Measurements from ENCODE around the gene STX16. TPM values are rescaled to one million over a fixed set of nuclear protein-coding genes. Genes with fewer than 3 reads are reported as not detected.

The STX16 gene
- total and polyA plus RNA-seq, 2 donors (not counting 1 experiment from before 2014, with no cell fraction given): 110 to 117 TPM

GRCh38 chr20:58706975-58707681 lies 56.0 kb downstream of the STX16 start:
- H3K79me2 ChIP-seq (ENCODE audit: control insufficient read depth, insufficient read depth, low read length): no peaks in the 10 kb centered on the region
- H3K27ac ChIP-seq (ENCODE audit: low read length in 2 of 2): no peak overlapping the region
- no peak overlapping the region for H3K4me3 ChIP-seq (ENCODE audit: control extremely low read depth in 1 of 5, extremely low read depth in 1 of 5, insufficient read depth in 1 of 5, low read depth in 2 of 5, low read length in 4 of 5)
- ATAC-seq (ENCODE audit: low read depth) (no peak), DNase-seq (no peak)
- no peaks in the 10 kb centered on the region for H3K27me3 ChIP-seq (replicated peaks in 1 of 4; ENCODE audit: control extremely low read depth in 1 of 4, control insufficient read depth in 3 of 4, insufficient read depth in 4 of 4, low read length in 3 of 4)
- peaks cover 0 to 13% of the 10 kb centered on the region in 2 experiments for H3K36me3 ChIP-seq (replicated peaks in 1 of 2; ENCODE audit: control extremely low read depth in 1 of 2, control insufficient read depth in 1 of 2, extremely low read depth in 1 of 2, insufficient read depth in 2 of 2, low read length in 1 of 2)
- Mint-ChIP-seq H3K4me1 (no peaks in the 10 kb centered on the region), H3K4me3 (no peak overlapping the region), H3K27ac (no peak overlapping the region), H3K9me3 (ENCODE audit: insufficient read depth) (no peaks in the 10 kb centered on the region), H3K27me3 (no peaks in the 10 kb centered on the region)
- CTCF ChIA-PET: no interaction called here
- H4K20me1 ChIP-seq (ENCODE audit: control insufficient read depth, insufficient read depth, low read length, poor library complexity, severe bottlenecking): no peaks in the 10 kb centered on the region
- 97% methylated on average over 20 of the region's 23 CpGs for WGBS (ENCODE audit: insufficient coverage)
- no peak overlapping the region for H3K4me2 ChIP-seq (replicated peaks; ENCODE audit: low read depth, low read length, poor library complexity, severe bottlenecking)
- TF ChIP-seq EZH2 (IDR thresholded peaks at IDR 0.05; ENCODE audit: borderline replicate concordance, insufficient read depth, low read depth, low read length, poor library complexity, severe bottlenecking) (no peak), CTCF (IDR thresholded peaks at IDR 0.05) (no peak)
- no peak overlapping the region for H3K9ac ChIP-seq (ENCODE audit: low read length)
- intact Hi-C loops (cut with micrococcal nuclease): no loop called here
- H3K4me1 ChIP-seq (ENCODE audit: control insufficient read depth in 2 of 2, insufficient read depth in 2 of 2, low read length in 2 of 2): no peaks in the 10 kb centered on the region
- H2AFZ ChIP-seq (ENCODE audit: insufficient read depth, low read depth, low read length, poor library complexity, severe bottlenecking): no peak overlapping the region
- no peaks in the 10 kb centered on the region for H3K9me3 ChIP-seq (ENCODE audit: control extremely low read depth in 1 of 3, control insufficient read depth in 2 of 3, insufficient read depth in 1 of 3, low read length in 2 of 3)
- POLR2A ChIA-PET: no interaction called here

GRCh38 chr20:58707770-58708169 lies 56.7 kb downstream of the STX16 start:
- TF ChIP-seq CTCF (IDR thresholded peaks at IDR 0.05): no peak
- no peak for TF ChIP-seq EZH2 (IDR thresholded peaks at IDR 0.05; ENCODE audit: borderline replicate concordance, insufficient read depth, low read depth, low read length, poor library complexity, severe bottlenecking)
- Histone ChIP-seq H3K79me2 (ENCODE audit: control insufficient read depth, insufficient read depth, low read length) (no peaks in the 10 kb centered on the region), H3K4me1 (ENCODE audit: control insufficient read depth in 2 of 2, insufficient read depth in 2 of 2, low read length in 2 of 2) (no peaks in the 10 kb centered on the region), H3K4me2 (replicated peaks; ENCODE audit: low read depth, low read length, poor library complexity, severe bottlenecking) (no peak overlapping the region), H3K9ac (ENCODE audit: low read length) (no peak overlapping the region), H4K20me1 (ENCODE audit: control insufficient read depth, insufficient read depth, low read length, poor library complexity, severe bottlenecking) (no peaks in the 10 kb centered on the region), H3K36me3 (replicated peaks in 1 of 2; ENCODE audit: control extremely low read depth in 1 of 2, control insufficient read depth in 1 of 2, extremely low read depth in 1 of 2, insufficient read depth in 2 of 2, low read length in 1 of 2) (peaks cover 0 to 11% of the 10 kb centered on the region in 2 experiments), H3K27me3 (replicated peaks in 1 of 4; ENCODE audit: control extremely low read depth in 1 of 4, control insufficient read depth in 3 of 4, insufficient read depth in 4 of 4, low read length in 3 of 4) (no peaks in the 10 kb centered on the region), H3K9me3 (ENCODE audit: control extremely low read depth in 1 of 3, control insufficient read depth in 2 of 3, insufficient read depth in 1 of 3, low read length in 2 of 3) (no peaks in the 10 kb centered on the region), H3K27ac (ENCODE audit: low read length in 2 of 2) (no peak overlapping the region), H2AFZ (ENCODE audit: insufficient read depth, low read depth, low read length, poor library complexity, severe bottlenecking) (no peak overlapping the region), H3K4me3 (ENCODE audit: control extremely low read depth in 1 of 5, extremely low read depth in 1 of 5, insufficient read depth in 1 of 5, low read depth in 2 of 5, low read length in 4 of 5) (no peak overlapping the region)
- DNase-seq (no peak), ATAC-seq (ENCODE audit: low read depth) (no peak)
- Mint-ChIP-seq H3K9me3 (ENCODE audit: insufficient read depth) (no peaks in the 10 kb centered on the region), H3K4me3 (no peak overlapping the region), H3K27ac (no peak overlapping the region), H3K4me1 (no peaks in the 10 kb centered on the region), H3K27me3 (no peaks in the 10 kb centered on the region)
- ChIA-PET CTCF (no interaction called here), POLR2A (no interaction called here)
- intact Hi-C loops (cut with micrococcal nuclease): no loop called here
- WGBS (ENCODE audit: insufficient coverage): 100% methylated on average over 6 of the region's 10 CpGs

Measured in B cell (primary cell).